HG02798 (cell line): ENCODE measurements around the gene SESTD1.
"Not testable (repeated sequence)": the region's sequence is repeated elsewhere in the genome, so short reads cannot be mapped to it uniquely, and the experiment has no call there.

Source experiments
- ATAC-seq: cut with Tn5 transposase; IDR thresholded peaks from one replicate; pipeline ENCODE4 v1.9.1; 2021; ENCODE audit warnings: mild to moderate bottlenecking; ENCODE audit not compliant: unreplicated experiment, poor library complexity

The SESTD1 gene

DNA sequence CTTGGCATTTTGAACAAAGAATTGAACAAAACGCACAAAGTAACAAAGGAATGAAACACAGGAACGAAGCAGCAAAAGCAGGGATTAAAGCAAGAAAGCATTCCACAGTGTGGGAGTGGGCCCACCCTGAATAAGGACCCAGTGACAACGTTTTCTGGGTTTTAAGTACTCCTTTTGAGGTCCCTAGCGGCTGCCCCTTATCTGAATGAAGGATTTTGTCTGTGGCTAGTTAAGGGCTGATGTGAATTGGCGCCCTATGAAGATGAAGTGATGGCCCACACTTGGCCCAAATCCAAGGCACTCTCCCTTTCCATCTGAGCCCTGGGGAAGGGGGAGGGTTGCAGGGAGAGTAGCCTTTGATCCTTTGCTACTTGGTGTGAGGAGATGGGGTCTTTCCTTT is 206.9 kb downstream of the SESTD1 start:
- ATAC-seq: no peak

- not testable (repeated sequence) for ATAC-seq
Measured at GRCh38 chr2:179053568-179053967, 211.1 kb downstream of the SESTD1 start.
